ENCODE results near the gene SEC14L1. TPM values are rescaled to one million over a fixed set of nuclear protein-coding genes. Genes with fewer than 3 reads are reported as not detected.

SEC14L1 gene
- total RNA-seq, 1 experiment from 2014 or later, result 279 TPM

DNA sequence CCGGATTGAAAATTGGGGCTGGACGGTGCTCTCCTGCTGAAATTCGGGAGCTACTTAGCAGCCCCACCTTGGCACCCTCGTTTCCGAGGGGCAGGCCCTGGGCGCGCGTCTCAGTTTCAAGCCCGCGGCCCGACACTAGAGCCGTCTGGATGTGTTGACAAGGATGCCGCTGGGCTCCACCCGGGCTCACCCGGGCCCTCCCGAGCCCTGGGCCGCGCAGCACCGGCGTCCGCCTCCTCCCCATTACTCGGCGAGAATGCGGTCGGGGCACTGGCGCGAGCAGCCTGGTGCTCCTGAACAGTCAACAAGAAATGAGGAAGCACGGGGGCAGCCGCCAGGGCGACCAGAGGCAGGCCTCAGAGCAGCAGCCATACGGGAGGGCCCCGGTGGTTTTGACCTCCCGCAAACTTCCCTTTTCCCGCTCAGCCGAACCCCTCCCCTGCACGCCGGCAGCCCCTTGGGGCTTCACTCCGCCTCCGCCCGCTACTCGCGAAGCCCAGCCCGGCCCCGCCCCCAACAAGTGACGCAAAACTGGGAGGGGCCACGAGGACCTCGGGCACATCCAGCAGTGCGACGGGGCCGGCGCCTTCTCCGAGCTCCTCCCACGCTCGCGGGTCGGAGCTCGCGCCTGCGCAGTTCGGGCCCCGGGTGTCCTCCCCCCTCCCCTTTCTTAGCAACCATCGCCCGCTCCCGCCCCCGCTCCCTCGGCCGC, 447 bp upstream of the SEC14L1 start:
- peak; percentile 92 for ATAC-seq
- peak overlapping the region; percentile 96 for H3K27ac ChIP-seq (ENCODE audit: low read length)
- no peaks in the 10 kb centered on the region; the same call in 1 of the 2 replicates for H3K9me3 ChIP-seq (ENCODE audit: control insufficient read depth, insufficient read depth, low read depth, low read length)
- TF ChIP-seq SIN3A (IDR thresholded peaks at IDR 0.05; ENCODE audit: borderline replicate concordance, insufficient read depth, low read depth, low read length), result peak; percentile 40; the same call in 1 of the 2 replicates
- TF ChIP-seq, protein P1, sequence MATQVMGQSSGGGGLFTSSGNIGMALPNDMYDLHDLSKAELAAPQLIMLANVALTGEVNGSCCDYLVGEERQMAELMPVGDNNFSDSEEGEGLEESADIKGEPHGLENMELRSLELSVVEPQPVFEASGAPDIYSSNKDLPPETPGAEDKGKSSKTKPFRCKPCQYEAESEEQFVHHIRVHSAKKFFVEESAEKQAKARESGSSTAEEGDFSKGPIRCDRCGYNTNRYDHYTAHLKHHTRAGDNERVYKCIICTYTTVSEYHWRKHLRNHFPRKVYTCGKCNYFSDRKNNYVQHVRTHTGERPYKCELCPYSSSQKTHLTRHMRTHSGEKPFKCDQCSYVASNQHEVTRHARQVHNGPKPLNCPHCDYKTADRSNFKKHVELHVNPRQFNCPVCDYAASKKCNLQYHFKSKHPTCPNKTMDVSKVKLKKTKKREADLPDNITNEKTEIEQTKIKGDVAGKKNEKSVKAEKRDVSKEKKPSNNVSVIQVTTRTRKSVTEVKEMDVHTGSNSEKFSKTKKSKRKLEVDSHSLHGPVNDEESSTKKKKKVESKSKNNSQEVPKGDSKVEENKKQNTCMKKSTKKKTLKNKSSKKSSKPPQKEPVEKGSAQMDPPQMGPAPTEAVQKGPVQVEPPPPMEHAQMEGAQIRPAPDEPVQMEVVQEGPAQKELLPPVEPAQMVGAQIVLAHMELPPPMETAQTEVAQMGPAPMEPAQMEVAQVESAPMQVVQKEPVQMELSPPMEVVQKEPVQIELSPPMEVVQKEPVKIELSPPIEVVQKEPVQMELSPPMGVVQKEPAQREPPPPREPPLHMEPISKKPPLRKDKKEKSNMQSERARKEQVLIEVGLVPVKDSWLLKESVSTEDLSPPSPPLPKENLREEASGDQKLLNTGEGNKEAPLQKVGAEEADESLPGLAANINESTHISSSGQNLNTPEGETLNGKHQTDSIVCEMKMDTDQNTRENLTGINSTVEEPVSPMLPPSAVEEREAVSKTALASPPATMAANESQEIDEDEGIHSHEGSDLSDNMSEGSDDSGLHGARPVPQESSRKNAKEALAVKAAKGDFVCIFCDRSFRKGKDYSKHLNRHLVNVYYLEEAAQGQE (IDR thresholded peaks at IDR 0.05; ENCODE audit: insufficient read depth in 1 of 2, low read depth in 2 of 2, low read length in 1 of 2), result no peak
- TF ChIP-seq, protein P2, sequence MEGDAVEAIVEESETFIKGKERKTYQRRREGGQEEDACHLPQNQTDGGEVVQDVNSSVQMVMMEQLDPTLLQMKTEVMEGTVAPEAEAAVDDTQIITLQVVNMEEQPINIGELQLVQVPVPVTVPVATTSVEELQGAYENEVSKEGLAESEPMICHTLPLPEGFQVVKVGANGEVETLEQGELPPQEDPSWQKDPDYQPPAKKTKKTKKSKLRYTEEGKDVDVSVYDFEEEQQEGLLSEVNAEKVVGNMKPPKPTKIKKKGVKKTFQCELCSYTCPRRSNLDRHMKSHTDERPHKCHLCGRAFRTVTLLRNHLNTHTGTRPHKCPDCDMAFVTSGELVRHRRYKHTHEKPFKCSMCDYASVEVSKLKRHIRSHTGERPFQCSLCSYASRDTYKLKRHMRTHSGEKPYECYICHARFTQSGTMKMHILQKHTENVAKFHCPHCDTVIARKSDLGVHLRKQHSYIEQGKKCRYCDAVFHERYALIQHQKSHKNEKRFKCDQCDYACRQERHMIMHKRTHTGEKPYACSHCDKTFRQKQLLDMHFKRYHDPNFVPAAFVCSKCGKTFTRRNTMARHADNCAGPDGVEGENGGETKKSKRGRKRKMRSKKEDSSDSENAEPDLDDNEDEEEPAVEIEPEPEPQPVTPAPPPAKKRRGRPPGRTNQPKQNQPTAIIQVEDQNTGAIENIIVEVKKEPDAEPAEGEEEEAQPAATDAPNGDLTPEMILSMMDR (IDR thresholded peaks at IDR 0.05), result no peak
- peak; percentile 85 for TF ChIP-seq POLR2AphosphoS5 (IDR thresholded peaks at IDR 0.05; ENCODE audit: low read depth, low read length)
- TF ChIP-seq TCF7L2 (IDR thresholded peaks at IDR 0.05; ENCODE audit: low read depth, low read length), result no peak
- POLR2A ChIA-PET, result interaction anchor here (0.5 to 3.3 kb wide), 5 partner anchors 11 to 52 kb away, joined by 4 to 30 read pairs (median 5); no protein-coding TSS in a partner anchor
- H3K4me1 ChIP-seq (ENCODE audit: control insufficient read depth, insufficient read depth, low read length), result peaks cover 40% of the 10 kb centered on the region
- in situ Hi-C loops (cut with HindIII; ENCODE audit: low pct_unique_long_range_greater_than_20kb, low sequenced_read_pairs), result no loop called here
- BruUV-seq (replicated peaks), result TSS peak; percentile 95
- peak; percentile 62 for DNase-seq (ENCODE audit: low read depth, low spot score)
- H3K27me3 ChIP-seq (ENCODE audit: control insufficient read depth, insufficient read depth, low read length), result no peaks in the 10 kb centered on the region
- intact Hi-C loops (cut with micrococcal nuclease; ENCODE audit: unreplicated experiment), result no loop called here
- H3K4me3 ChIP-seq (ENCODE audit: low read depth in 2 of 2, low read length in 2 of 2), result peak overlapping the region; percentile 46 to 50
- H3K36me3 ChIP-seq (ENCODE audit: control insufficient read depth, insufficient read depth, low read length), result peaks cover 17% of the 10 kb centered on the region
- CTCF ChIA-PET, result no interaction called here

DNA sequence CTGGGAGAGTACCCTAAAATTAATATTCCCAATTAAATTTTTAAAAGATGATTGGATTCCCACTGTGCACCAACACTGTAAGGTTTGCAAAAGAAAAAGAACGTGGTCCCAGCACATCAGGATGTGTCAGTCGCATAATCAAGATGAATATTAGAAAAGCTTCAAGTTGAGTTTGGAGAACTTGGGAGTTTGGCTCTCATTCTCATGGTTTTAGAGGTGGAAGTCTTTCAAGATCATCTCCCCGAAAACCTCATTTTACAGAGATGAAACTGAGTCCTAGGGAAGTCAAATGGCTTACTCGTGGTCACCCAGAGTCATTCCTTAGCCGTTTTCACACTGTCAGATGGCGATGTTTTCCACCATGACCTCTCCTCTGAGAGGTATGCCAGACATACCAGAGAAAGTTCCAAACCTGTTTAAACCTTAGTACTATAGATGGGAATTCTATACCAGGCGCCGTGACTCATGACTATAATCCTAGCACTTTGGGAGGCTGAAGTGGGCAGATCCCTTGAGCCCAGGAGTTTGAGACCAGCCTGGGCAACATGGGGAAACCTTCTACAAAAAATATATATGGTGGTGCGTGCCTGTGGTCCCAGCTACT, 1.2 kb downstream of the SEC14L1 start:
- TF ChIP-seq, protein P2 (IDR thresholded peaks at IDR 0.05), result no peak
- TF ChIP-seq, protein P1 (IDR thresholded peaks at IDR 0.05; ENCODE audit: insufficient read depth in 1 of 2, low read depth in 2 of 2, low read length in 1 of 2), result no peak
- TF ChIP-seq SIN3A (IDR thresholded peaks at IDR 0.05; ENCODE audit: borderline replicate concordance, insufficient read depth, low read depth, low read length) (no peak), TCF7L2 (IDR thresholded peaks at IDR 0.05; ENCODE audit: low read depth, low read length) (no peak), POLR2AphosphoS5 (IDR thresholded peaks at IDR 0.05; ENCODE audit: low read depth, low read length) (no peak)
- ChIA-PET POLR2A (interaction anchor here (0.6 to 3.3 kb wide), 4 partner anchors 12 to 132 kb away, joined by 4 to 30 read pairs (median 8); no protein-coding TSS in a partner anchor), CTCF (no interaction called here)
- ATAC-seq (no peak), DNase-seq (ENCODE audit: low read depth, low spot score) (no peak)
- in situ Hi-C loops (cut with HindIII; ENCODE audit: low pct_unique_long_range_greater_than_20kb, low sequenced_read_pairs), result no loop called here
- peaks cover 17% of the 10 kb centered on the region for H3K36me3 ChIP-seq (ENCODE audit: control insufficient read depth, insufficient read depth, low read length)
- intact Hi-C loops (cut with micrococcal nuclease; ENCODE audit: unreplicated experiment), result no loop called here
- H3K27me3 ChIP-seq (ENCODE audit: control insufficient read depth, insufficient read depth, low read length), result no peaks in the 10 kb centered on the region
- H3K4me3 ChIP-seq (ENCODE audit: low read depth in 2 of 2, low read length in 2 of 2), result peak overlapping the region; percentile 77 to 98
- peaks cover 52% of the 10 kb centered on the region for H3K4me1 ChIP-seq (ENCODE audit: control insufficient read depth, insufficient read depth, low read length)
- H3K9me3 ChIP-seq (ENCODE audit: control insufficient read depth, insufficient read depth, low read depth, low read length), result no peaks in the 10 kb centered on the region; the same call in 1 of the 2 replicates
- H3K27ac ChIP-seq (ENCODE audit: low read length), result peak overlapping the region; percentile 99
- TSS peak; percentile 70 for BruUV-seq (replicated peaks)
